AG09319 (cell line): Measurements from ENCODE around the gene RGSL1.

ENCODE experiments used
- DNase-seq: peaks from one replicate; pipeline ENCODE4 v3.0.0-alpha.2; 2010; ENCODE audit warnings: low read depth; ENCODE audit errors: extremely low read depth
- TF ChIP-seq, protein P1 (sequence below): IDR thresholded peaks from 2 replicates; pipeline ENCODE4 v1.5.1; 2011; ENCODE audit warnings: low read depth, mild to moderate bottlenecking, inconsistent platforms, low read length, moderate library complexity

The RGSL1 gene

DNA sequence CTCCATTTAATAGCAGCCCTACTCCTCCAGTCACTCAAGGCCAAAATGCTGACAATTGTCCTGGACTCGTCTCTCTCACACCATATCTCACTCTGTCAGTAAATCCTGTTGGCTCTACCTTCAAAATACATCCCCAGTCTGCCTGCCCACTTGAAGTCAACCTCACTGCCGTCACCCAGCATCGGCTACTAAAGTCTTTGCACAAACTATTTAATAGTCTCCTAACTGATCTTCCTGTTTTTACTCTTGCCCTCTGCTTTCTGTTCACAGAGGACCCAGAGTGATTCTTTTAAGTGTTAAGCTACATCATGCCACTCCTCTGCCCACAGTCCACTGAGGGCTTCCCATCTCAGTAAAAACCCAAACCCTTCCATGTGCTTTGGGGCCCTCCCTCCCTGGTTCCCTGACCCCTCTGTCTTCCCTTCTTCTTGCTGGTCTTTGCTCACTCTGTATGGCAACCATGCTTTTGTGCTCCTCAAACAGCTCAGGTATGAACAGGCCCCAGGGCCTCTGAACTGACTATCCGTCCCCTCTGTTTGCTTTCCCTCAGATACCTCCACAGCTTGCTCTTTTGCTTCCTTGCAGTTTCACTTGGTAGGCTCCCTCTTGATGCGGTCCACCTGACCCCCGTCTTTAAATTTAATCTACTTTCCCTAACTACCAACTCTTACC lies 120.1 kb downstream of the RGSL1 start:
- TF ChIP-seq, protein P1, sequence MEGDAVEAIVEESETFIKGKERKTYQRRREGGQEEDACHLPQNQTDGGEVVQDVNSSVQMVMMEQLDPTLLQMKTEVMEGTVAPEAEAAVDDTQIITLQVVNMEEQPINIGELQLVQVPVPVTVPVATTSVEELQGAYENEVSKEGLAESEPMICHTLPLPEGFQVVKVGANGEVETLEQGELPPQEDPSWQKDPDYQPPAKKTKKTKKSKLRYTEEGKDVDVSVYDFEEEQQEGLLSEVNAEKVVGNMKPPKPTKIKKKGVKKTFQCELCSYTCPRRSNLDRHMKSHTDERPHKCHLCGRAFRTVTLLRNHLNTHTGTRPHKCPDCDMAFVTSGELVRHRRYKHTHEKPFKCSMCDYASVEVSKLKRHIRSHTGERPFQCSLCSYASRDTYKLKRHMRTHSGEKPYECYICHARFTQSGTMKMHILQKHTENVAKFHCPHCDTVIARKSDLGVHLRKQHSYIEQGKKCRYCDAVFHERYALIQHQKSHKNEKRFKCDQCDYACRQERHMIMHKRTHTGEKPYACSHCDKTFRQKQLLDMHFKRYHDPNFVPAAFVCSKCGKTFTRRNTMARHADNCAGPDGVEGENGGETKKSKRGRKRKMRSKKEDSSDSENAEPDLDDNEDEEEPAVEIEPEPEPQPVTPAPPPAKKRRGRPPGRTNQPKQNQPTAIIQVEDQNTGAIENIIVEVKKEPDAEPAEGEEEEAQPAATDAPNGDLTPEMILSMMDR = no peak
- DNase-seq = no peak

DNA sequence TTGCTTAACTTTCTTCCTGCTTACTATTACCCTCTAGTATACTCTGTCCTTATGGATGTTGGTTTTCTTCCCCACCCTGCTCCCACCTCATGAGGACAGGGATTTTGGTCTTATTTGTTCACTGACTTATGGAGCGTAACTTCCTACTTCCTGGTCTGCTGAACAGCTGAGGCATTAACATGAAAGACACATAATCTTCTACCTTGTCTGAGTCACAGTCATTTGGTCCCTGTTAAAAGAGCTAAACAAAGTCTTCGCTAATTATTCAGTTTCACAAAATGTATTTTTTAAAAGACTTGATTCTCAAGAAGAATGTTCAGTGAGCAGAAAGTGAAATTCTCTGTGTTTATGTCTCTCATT lies 120.6 kb downstream of the RGSL1 start:
- TF ChIP-seq, protein P1 = no peak
- DNase-seq = no peak

- TF ChIP-seq, protein P1 = no peak
- no peak for DNase-seq
These were observed 124.2 kb downstream of the RGSL1 start for GRCh38 chr1:182574156-182574555.

DNA sequence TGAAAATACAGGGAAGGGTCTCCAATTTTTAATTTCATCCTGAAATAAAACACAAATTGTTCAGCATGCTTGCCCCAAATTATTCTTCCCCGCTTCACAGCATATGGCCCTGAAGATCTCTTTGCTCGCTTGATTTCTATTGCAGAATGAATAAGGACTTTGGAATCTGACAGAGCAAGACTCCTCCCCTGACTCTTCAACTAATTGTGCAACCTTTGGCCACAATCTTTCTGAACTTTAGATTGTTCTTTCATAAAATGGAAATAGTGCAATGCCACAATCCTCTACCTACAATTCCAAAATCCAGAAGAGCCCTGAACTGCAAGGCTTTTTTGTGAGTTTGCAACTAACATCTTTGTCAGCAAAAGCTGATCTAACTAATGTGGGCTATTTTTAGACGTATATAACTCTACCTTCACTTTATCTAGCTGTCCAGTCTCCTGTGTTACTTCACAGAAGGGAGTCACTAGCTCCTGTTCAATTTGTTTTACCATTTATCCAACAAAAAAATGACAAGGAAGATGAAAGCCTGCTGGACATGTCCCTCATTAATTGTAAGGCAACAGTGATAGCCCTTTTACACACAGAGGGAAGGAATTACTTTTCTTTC lies 125.7 kb downstream of the RGSL1 start:
- TF ChIP-seq, protein P1 = no peak
- peak; percentile 44 for DNase-seq

- DNase-seq = no peak
- TF ChIP-seq, protein P1 = no peak
These were observed 130.8 kb downstream of the RGSL1 start for GRCh38 chr1:182580736-182581135.

GRCh38 chr1:182584746-182585145 lies 134.8 kb downstream of the RGSL1 start:
- TF ChIP-seq, protein P1 = no peak
- no peak for DNase-seq

DNA sequence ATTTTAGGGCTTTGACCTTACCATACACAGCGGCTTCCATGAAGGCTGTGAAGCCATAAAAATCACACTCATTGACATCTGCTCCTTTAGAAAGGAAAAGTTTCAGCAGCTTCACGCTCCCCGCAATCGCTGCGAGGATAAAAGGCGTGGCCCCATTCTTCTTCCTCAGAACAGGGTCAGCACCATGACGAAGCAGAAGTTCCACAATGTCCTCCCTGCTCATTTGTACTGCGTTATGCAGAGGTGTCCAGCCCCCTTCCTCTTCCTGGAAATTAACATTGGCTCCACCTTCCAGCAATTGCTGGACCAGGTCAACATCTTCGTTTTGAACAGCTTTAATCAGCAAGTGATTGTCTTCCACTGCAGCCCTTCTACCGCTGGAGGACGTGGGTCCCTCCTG lies 136.4 kb downstream of the RGSL1 start:
- TF ChIP-seq, protein P1 = no peak
- no peak for DNase-seq
